ENCODE results near the gene KMT2B.

The KMT2B gene

GRCh38 chr19:35783469-35784434, 65.9 kb downstream of the KMT2B start:
- peak; percentile 62 for DNase-seq

DNA sequence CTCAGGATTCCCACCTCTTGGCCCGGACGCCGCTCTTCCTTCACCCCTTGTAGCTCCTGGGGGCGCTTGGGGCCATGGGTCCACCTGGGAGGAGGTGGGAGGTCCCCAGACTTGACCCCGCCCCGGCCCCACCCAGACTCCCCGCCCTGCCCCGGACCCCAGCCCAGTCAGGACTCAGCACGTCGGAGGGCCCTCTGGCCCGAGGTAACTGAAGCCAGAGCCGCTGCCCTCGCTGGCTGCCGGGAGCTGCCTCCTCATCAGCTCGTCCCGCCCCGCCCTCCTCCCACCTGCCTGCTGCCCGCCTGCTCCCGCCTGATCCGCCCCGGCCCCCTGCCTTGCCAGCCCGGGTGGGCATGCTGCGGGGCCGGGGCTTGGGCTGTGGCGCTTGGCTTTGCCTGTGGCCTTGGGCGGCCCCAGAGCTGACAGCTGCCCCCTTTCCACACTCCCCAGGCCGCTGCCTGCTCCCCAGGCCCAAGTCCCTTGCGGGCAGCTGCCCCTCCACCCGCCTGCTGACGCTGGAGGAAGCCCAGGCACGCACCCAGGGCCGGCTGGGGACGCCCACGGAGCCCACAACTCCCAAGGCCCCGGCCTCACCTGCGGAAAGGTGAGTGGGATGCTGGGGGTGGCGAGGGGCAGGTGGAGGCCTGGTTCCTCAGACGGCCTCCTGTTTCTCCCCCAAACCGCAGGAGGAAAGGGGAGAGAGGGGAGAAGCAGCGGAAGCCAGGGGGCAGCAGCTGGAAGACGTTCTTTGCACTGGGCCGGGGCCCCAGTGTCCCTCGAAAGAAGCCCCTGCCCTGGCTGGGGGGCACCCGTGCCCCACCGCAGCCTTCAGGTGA, 66.9 kb downstream of the KMT2B start:
- peak; percentile 27 for DNase-seq

GRCh38 chr19:35785339-35785627, 67.5 kb downstream of the KMT2B start:
- DNase-seq = no peak

GRCh38 chr19:35786299-35787160, 68.7 kb downstream of the KMT2B start:
- no peak for DNase-seq

DNA sequence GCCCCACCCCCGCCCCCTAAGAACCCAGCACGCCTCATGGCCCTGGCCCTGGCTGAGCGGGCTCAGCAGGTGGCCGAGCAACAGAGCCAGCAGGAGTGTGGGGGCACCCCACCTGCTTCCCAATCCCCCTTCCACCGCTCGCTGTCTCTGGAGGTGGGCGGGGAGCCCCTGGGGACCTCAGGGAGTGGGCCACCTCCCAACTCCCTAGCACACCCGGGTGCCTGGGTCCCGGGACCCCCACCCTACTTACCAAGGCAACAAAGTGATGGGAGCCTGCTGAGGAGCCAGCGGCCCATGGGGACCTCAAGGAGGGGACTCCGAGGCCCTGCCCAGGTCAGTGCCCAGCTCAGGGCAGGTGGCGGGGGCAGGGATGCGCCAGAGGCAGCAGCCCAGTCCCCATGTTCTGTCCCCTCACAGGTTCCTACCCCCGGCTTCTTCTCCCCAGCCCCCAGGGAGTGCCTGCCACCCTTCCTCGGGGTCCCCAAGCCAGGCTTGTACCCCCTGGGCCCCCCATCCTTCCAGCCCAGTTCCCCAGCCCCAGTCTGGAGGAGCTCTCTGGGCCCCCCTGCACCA, 69.5 kb downstream of the KMT2B start:
- DNase-seq = no peak
